Large intestine (tissue), 3 donors: Measurements from ENCODE around the gene HEPACAM. TPM values are rescaled to one million over a fixed set of nuclear protein-coding genes. Genes with fewer than 3 reads are reported as not detected.

Experiments used
- DNase-seq, 2 donors: peaks; one replicate each; pipeline versions ENCODE4 v3.0.0 to v3.0.0-alpha.2; 2013
- H3K27ac ChIP-seq: one replicate; pipeline ENCODE4 v1.5.1; 2013; ENCODE audit warnings: low read length
- H3K27me3 ChIP-seq: 2 replicates; pipeline ENCODE4 v1.6.1; 2013; ENCODE audit warnings: low read length; ENCODE audit not compliant: control insufficient read depth, insufficient read depth
- H3K36me3 ChIP-seq: 2 replicates; pipeline ENCODE4 v1.6.1; 2013; ENCODE audit warnings: low read length; ENCODE audit not compliant: control insufficient read depth, insufficient read depth
- H3K4me1 ChIP-seq: one replicate; pipeline ENCODE4 v1.6.1; 2013; ENCODE audit warnings: low read length; ENCODE audit not compliant: control insufficient read depth, insufficient read depth
- H3K4me3 ChIP-seq: one replicate; pipeline ENCODE4 v1.5.1; 2013; ENCODE audit warnings: low read length
- H3K9me3 ChIP-seq: one replicate; pipeline ENCODE4 v1.6.1; 2013; ENCODE audit warnings: mild to moderate bottlenecking, low read depth, low read length, moderate library complexity; ENCODE audit not compliant: control insufficient read depth
- WGBS: methylation state at CpG from one replicate; pipeline ENCODE4 v1.1.5; 2013; ENCODE audit warnings: low lambda C conversion rate; ENCODE audit not compliant: insufficient coverage; 5-methylcytosine and 5-hydroxymethylcytosine counted together
- polyA plus RNA-seq: library from polyadenylated mRNA; unstranded; fragments of 120-200 nt; gene quantifications from one replicate; pipeline ENCODE4 v1.2.1, GENCODE V29; 2013

HEPACAM gene
- polyA plus RNA-seq, 1 donor, result 0.04 TPM

DNA sequence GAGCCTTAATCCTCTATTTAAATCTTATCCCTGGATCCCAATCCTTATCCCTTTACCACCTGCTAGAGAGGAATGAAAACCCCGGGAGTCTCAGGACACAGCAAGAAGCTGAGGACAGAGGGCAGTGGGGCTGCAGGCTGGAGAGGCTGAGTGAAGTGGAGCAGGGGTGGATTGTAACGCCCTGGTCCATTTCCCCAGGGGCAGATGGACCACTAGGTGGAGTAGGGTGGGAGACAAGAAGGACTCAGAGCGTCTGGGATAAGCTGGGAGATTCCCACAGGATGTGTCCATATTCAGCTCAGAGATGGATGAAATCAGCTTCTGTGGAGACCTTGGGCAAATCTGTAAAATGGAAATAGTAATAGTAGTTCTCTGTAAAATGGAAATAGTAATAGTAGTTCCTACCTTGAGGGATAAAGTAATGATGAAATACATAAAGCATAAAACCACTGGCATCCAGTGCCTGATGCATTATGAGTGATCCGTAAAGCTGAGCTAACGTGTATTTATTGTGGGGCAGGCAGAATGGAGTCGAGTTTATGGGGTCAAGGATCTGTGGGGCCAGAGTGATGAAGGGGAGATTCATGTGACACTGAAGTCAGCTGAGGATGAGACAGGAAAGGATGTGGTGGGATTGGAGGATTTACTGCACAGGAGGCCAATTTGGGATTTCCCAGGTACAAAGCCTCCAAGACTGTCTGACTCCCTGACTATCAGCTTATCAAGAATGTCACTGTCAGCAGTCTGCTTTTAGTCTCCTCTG lies 36.3 kb downstream of the HEPACAM start:
- peaks cover 34% of the 10 kb centered on the region for H3K27me3 ChIP-seq
- no peaks in the 10 kb centered on the region for H3K9me3 ChIP-seq
- DNase-seq, result no peak
- no peaks in the 10 kb centered on the region for H3K36me3 ChIP-seq
- WGBS, result no CpG with 5 or more reads among the region's 6 CpGs
- no peaks in the 10 kb centered on the region for H3K4me1 ChIP-seq
- no peak overlapping the region for H3K27ac ChIP-seq
- no peak overlapping the region for H3K4me3 ChIP-seq

DNA sequence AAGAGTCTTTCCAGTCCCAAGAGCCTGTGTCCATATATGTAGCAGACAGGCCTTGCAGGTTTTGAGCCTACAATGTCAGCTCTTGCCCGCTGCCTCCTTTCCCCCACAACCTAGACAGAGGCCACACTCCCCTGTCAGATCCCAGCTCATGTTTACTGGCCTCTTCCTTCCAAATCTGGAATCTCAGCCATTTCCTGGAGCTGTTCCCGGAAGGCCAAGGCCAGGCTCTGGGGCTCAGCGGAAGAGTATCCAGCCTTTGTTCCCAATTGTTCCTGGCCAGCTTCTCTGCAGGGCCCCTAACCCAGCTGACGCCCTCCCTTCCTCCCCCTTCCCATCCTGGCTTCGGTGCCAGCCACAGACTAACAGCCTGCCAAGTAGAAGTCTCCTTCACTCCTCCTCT lies 37.1 kb downstream of the HEPACAM start:
- no peaks in the 10 kb centered on the region for H3K9me3 ChIP-seq
- no peaks in the 10 kb centered on the region for H3K4me1 ChIP-seq
- WGBS, result no CpG with 5 or more reads among the region's 5 CpGs
- H3K4me3 ChIP-seq, result no peak overlapping the region
- H3K27me3 ChIP-seq, result peaks cover 38% of the 10 kb centered on the region
- DNase-seq, result no peak
- no peak overlapping the region for H3K27ac ChIP-seq
- no peaks in the 10 kb centered on the region for H3K36me3 ChIP-seq

- DNase-seq, result no peak
- Histone ChIP-seq H3K36me3 (no peaks in the 10 kb centered on the region), H3K4me1 (no peaks in the 10 kb centered on the region), H3K4me3 (no peak overlapping the region), H3K9me3 (no peaks in the 10 kb centered on the region), H3K27ac (no peak overlapping the region), H3K27me3 (peaks cover 38% of the 10 kb centered on the region)
- WGBS, result no CpG with 5 or more reads among the region's 3 CpGs
Observed at GRCh38 chr11:124898263-124898680, 37.6 kb downstream of the HEPACAM start.

DNA sequence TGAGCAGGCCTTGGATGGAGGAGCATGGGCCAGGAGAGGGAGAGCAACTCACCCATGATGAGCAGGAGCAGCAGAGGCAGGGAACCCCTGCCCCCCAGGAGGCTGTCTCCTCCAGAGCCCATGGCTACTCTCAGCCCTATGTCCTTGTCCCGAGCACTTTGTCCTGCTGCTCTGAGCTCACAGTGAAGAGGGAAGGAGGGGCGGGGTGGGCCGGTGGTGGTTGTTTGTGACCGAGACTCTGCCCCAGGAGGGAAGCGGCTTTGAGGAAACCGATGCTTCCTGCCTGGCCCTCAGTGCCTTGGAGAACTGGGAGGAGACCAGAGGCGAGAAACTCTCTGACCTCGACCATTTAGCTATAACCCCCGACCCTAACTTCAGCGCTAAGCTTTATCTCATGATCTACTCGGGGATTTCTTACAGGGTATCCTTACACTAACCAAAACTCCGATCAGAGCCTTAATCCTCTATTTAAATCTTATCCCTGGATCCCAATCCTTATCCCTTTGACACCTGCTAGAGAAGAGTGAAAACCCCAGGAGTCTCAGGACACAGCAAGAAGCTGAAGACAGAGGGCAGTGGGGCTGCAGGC lies 38.1 kb downstream of the HEPACAM start, which contains the start of gene ROBO4:
ROBO4 (minus strand) TSS at position 192 of the 589 bp plus-strand sequence; CDS start at position 122, 70 bp downstream.
- H3K4me3 ChIP-seq, result no peak within 1 kb of the TSS
- WGBS, result no CpG with 5 or more reads among the region's 12 CpGs
- no peaks in the 10 kb centered on the region for H3K9me3 ChIP-seq
- peaks cover 36% of the 10 kb centered on the region for H3K27me3 ChIP-seq
- DNase-seq, result no peak
- H3K36me3 ChIP-seq, result no peaks in the 10 kb centered on the region
- no peak within 1 kb of the TSS for H3K27ac ChIP-seq
- H3K4me1 ChIP-seq, result no peaks in the 10 kb centered on the region

- H3K4me3 ChIP-seq, result no peak overlapping the region
- H3K27me3 ChIP-seq, result peaks cover 39% of the 10 kb centered on the region
- no peaks in the 10 kb centered on the region for H3K4me1 ChIP-seq
- no CpG with 5 or more reads among the region's 9 CpGs for WGBS
- DNase-seq, result no peak
- H3K27ac ChIP-seq, result no peak overlapping the region
- H3K9me3 ChIP-seq, result no peaks in the 10 kb centered on the region
- no peaks in the 10 kb centered on the region for H3K36me3 ChIP-seq
Observed at GRCh38 chr11:124896821-124897391, 38.9 kb downstream of the HEPACAM start.

DNA sequence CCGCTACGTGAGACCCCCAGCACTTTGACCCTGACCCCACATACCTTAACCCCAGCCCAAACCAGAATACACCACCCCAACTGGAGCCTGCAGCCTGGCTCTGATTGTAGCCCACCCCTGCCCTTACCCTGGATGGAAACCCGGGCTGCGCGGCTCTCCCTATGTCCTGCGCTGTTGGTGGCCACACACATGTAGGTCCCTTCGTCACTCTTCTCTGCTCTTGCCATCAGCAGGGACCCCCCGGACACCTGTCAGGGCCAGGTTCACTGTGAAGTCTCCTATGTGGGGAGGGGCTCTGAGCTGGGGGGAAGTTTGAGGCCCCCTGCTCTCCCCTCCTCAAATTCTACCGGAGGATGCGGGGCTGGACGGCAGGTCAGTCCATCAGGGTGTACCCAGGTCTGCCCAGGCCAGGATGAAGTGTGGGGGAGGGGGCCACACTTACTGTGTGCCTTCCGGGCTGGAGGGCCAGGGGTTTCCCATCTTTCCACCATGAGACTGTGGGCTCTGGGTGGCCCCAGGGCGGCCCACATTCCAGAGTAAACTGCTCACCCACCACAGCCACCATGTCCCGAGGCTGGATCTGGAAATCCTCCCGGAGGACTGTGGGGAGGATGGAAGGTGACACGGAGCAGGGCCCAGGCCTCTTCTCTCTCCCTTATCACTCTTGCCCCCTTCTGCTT lies 39.6 kb downstream of the HEPACAM start:
- DNase-seq, result no peak
- peak overlapping the region; percentile 4 for H3K4me3 ChIP-seq
- H3K27me3 ChIP-seq, result peaks cover 36% of the 10 kb centered on the region
- H3K27ac ChIP-seq, result no peak overlapping the region
- H3K4me1 ChIP-seq, result no peaks in the 10 kb centered on the region
- no CpG with 5 or more reads among the region's 16 CpGs for WGBS
- H3K9me3 ChIP-seq, result no peaks in the 10 kb centered on the region
- H3K36me3 ChIP-seq, result no peaks in the 10 kb centered on the region

DNA sequence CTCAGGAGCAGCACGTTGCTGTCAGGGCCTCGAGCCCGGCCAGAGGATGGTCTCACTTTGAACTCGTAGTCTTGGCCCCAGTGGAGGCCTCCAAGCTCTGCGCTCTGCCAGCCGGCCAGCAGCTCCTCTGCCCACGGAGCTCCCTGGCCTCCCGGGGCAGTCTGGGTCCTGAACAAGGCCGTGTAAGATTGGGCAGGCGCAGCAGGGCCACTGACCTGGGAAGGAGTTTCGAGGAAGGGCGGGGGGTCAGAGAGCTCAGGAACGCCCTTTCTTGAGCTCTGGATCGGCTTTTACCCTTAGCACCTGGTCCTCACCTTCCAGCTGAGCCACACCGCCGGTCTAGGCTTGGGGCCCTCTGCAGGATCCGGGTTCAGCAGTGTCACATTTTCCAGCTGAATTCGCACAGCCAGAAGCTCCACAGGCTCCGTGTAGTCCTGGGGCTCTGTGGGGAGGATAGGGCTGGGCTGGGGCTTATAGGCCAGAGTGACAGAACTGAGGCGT lies 40.3 kb downstream of the HEPACAM start:
- DNase-seq, result no peak
- Histone ChIP-seq H3K36me3 (no peaks in the 10 kb centered on the region), H3K9me3 (no peaks in the 10 kb centered on the region), H3K4me3 (no peak overlapping the region), H3K27me3 (peaks cover 33% of the 10 kb centered on the region), H3K27ac (no peak overlapping the region), H3K4me1 (no peaks in the 10 kb centered on the region)
- WGBS, result no CpG with 5 or more reads among the region's 20 CpGs

DNA sequence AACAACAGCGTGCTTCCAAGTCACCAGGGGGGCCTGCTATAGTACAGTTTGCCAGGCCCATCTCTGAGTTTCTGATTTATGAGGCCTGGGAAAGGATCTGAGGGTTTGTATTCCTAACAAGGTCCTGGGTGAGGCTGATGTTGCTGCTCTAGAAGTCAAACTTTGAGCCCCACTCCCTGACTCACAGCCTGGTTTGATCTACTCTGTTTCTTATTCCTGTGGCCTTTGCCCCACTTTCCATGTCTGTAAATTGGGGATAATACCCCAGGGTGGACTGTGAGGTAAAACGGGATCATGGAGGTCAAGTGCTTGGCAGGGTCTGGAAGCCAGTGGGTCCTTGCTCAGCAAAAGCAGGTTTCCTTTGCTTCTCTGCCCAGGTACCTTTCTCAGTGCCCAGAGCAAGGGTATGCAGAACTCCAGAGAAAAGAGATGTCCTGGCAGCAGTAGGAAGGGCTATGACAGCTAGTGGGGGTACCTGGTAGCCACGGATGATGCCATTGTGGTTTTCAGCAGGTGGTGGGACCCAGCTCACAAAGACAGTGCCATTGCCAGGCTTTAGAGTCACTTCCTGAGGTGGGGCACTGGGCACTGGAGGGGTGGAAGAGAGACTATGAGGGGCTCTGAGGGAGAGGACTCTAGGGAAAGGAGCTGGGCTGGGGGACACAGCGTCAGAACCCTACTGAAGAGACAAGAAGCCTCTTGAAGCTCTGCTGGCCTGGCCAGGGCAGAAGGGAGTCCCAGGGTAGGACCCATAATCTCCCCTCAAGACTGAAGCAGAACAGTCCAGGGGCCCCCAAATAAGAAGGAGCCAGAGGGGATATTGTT lies 41.0 kb downstream of the HEPACAM start:
- DNase-seq, result no peak
- H3K27ac ChIP-seq, result no peak overlapping the region
- H3K36me3 ChIP-seq, result no peaks in the 10 kb centered on the region
- peaks cover 27% of the 10 kb centered on the region for H3K27me3 ChIP-seq
- no peaks in the 10 kb centered on the region for H3K4me1 ChIP-seq
- H3K9me3 ChIP-seq, result no peaks in the 10 kb centered on the region
- no peak overlapping the region for H3K4me3 ChIP-seq
- no CpG with 5 or more reads among the region's 4 CpGs for WGBS

- no peak overlapping the region for H3K27ac ChIP-seq
- no peaks in the 10 kb centered on the region for H3K36me3 ChIP-seq
- no peaks in the 10 kb centered on the region for H3K9me3 ChIP-seq
- no peaks in the 10 kb centered on the region for H3K4me1 ChIP-seq
- no CpG with 5 or more reads among the region's 14 CpGs for WGBS
- peaks cover 21% of the 10 kb centered on the region for H3K27me3 ChIP-seq
- H3K4me3 ChIP-seq, result no peak overlapping the region
- no peak for DNase-seq
Observed at GRCh38 chr11:124893781-124894401, 42.0 kb downstream of the HEPACAM start.
